22Rv1 (cell line): ENCODE measurements around the gene ING2.

Experiments used
- ZFX ChIP-seq: fragments of 450-650 bp; IDR thresholded peaks from 2 replicates; pipeline ENCODE4 v1.6.1; 2017; ENCODE audit warnings: antibody characterized with exemption, borderline replicate concordance
- TF ChIP-seq, protein P1 (sequence below): fragments of 450-650 bp; IDR thresholded peaks from 2 replicates; pipeline ENCODE4 v1.5.1; 2017; ENCODE audit warnings: mild to moderate bottlenecking

DNA sequence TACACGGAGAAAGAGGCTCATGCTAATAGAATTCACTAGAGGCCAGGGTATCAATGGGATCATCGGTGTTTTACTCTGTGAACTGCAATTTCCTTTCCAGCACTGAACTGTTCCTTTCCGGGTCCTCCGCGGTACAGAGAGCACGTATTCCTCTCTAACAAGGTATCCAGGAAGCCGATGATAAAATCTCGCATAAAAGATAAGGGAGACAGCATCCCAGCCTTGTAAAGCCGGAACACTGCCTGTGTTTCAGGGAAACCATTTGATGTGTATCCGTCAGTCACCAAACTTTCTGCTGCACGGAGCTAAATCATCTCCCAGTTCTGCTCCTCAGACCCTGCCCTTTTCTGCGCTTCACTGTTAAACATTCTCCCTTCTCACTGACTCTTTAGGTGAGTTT, 54.0 kb downstream of the ING2 start:
- TF ChIP-seq, protein P1, sequence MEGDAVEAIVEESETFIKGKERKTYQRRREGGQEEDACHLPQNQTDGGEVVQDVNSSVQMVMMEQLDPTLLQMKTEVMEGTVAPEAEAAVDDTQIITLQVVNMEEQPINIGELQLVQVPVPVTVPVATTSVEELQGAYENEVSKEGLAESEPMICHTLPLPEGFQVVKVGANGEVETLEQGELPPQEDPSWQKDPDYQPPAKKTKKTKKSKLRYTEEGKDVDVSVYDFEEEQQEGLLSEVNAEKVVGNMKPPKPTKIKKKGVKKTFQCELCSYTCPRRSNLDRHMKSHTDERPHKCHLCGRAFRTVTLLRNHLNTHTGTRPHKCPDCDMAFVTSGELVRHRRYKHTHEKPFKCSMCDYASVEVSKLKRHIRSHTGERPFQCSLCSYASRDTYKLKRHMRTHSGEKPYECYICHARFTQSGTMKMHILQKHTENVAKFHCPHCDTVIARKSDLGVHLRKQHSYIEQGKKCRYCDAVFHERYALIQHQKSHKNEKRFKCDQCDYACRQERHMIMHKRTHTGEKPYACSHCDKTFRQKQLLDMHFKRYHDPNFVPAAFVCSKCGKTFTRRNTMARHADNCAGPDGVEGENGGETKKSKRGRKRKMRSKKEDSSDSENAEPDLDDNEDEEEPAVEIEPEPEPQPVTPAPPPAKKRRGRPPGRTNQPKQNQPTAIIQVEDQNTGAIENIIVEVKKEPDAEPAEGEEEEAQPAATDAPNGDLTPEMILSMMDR = no peak
- no peak for TF ChIP-seq ZFX
